Measurements from ENCODE around the gene ACD.

ACD gene

DNA sequence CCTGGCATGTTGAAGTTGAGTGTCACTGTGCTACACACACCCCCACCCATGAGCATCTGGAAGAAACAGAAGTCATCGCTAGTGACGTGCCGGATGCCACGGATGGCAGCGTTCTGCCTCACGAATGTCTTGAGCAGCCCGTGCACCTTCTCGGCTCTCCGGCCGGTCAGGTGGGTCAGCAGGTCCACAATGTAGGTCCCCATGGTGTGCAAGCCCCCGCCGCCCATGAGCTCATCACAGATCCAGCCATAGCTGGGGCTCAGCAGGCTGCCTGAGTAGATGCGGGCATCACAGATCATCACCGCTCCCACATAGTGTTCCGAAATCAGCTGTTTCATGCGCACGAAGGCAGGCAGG, 15.5 kb upstream of the ACD start:
- no peak for DNase-seq

DNA sequence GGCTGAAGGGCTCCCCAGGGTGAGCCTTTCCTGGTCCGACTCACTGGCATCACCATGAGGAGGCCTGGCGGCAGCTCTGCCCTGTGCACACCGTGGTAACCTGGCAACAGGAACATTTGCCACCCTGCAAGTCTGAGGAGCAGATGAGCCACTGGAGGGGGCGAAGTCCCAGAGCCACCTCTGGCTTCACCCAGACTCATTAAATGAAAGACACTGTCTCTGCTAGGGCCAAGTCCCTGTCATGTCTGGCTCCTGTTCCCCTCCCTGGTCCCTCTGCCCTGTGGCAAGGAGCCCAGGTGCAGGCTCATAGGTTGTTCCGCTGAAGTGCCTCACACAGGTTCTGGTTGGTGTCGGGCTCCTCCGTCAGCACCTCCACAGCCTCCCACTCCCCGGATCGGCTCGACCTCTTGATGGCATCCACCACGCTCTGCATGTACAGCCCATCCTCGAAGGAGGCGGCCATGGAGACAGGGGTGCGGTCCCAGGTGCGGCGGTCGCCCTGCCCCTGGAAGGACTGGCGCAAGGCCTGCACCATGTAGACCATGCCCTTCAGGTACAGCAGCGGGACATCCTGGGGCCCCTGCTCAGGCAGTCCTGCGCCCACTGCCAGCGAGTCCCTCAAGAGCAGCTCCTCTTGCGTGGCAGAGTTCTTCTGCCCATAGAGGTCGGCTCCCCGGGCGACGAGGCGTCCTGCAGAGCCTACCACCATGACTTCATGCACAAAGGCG, 15.0 kb upstream of the ACD start:
- DNase-seq = no peak

DNA sequence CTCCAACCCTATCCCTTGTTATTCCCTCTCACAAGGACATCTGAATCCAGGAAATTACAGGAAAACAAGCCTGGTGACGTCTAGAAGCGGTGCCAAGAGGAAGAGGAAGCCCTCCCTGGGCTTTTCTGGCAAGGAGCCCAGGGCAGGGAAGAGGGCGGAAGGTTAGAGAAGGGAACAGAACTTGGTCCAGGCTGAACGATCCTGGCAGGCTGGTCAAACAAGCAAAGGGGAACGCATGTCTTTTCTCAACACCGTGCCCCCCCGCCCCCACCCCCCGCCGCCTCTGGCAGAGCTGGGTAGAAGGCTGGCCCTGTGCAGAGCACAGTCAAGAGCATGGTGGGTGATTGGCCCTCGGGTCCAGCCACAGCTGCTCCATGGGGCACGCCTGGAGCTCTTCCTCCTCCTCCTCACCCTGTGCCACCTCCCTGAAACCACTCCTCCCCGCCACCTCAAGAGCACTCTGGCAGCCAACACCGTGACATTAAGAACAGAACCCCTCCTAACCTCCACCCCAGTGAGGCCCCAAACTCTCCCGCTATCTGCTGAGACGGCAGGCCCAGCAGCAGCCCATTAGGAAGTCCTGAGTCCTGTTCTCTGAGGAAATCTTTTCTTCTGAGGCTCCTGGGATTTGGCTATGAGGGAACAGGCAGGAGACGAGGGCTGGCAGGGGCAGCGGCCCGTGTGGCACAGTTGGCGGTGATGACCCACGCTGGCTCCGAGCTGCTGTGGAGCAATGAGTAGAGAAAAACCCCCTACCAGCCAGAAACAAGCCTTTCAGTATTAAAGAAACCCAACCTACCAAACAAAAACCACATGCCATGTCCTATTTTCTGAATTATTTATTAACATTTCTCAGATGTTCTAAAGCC, 13.9 kb upstream of the ACD start:
- DNase-seq = no peak

DNA sequence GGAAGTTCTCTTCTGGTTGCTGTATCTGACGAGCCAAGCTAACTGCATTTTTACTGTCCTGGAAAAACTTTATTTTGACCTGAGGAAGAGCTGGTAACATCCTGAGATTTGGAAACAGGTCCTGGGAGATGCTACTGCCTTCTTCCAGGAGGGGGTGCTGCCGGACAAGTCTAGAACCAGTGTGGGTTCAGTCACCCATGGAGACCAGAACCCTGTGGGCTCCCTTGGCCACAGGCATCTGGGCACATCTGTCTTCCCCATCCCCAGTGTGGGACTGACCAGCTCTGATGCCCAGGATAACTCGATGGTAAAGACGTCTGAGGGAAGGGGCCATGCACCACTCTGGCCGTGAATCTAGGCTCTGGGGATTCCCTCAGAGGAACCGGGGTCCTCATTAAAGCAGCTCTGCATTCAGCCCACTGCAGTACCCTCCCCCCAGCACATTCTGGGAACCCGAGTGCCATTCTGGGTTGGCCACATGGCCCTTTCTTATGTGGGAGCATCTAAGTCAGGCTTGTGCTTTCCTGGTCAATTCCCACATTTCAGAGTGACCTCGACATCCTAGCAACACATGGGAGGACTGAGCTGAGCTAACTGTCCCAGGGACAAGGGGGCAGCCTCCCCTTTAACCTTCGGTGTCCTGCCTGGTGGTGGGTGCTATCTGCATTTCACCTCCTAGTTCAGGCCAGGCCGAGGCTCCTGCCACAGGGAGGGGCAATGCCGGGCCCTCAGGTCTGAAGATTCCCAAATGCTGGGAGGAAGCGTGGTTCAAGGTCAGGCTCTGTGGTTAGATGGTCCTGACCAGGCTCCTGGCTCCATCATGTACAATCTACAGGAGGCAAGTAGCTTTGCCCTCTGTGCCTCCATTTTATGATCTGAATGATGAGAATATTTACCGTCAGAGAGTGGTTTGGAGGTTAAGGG, 12.9 kb upstream of the ACD start:
- DNase-seq = no peak

DNA sequence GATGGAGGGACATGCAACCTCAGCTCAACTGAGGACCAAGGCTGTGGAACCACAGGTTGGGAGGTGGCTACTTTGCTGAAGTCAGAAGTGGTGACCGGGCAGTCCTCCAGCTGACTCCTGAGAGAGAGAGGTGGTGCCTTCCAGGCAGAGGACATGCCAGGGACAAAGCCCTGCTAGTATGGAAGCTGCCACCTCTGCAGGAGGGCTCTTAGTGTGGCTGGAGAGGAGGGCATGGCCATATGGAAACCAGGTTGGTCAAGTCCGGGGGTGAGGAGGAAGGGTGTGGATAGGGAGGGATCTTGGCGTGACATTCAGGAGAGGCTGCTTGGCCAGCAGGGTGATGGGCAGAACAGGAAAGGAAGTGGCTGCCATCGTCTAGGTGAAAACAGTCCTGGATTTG, 12.2 kb upstream of the ACD start:
- no peak for DNase-seq

DNA sequence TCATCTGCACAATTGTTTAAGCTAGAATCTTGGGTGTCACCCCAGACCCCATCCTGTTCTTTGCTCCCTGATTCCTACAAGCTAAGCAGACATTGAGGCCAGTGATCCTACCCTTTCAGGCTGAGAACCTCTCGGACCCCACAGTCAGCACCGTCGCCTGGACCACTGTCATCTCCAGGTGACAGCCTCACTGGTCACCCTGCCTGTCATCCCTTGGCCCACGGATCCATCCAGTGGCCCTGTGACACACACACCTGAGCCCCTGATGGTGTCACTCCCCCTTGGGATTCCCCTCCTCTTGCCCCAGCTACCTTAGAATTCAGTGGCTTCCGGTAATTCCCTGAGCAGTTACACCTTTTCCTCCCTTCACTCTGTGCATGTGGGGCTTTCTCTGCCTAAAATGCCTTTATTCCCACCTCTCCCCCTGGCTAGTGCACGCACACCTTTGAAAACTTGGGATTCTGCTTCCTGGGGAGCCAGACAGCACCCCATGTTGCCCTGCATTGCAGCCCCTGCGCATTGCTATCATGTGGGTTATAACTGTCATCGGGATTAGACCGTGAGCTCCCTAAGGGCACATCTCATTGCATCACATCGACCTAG, 9.5 kb upstream of the ACD start:
- no peak for DNase-seq

DNA sequence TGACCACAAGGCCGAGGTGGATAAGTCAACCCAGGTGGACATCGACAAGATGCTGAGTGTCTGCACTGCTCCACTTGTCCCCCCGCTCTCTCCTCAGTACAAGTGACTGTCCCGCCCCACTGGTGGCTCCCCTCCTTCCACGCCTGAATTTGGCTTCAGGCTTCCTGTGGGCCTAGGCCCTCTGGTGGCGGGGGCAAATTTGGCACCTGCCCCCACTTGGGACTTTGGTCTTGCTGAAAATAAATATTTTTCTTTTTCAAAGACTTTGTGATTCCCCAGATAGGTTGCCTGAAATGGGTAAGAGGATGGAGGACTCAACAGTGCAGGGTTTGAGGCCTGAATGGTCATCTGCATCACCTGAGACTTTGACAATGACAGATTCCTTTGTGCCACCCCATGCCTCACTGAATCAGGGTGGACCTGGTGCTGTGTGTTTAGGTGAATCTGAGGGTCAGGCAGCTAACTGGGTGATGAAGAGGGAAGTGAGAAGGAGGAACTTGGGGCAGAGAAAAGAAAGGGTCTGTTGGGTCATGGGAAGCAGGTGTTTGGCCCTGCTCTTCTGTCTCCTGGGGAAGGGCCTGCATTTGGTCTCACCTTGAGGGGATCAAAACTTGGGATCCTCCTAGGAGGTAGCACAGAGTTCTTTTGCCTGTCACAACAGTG, 8.6 kb upstream of the ACD start:
- DNase-seq = no peak

DNA sequence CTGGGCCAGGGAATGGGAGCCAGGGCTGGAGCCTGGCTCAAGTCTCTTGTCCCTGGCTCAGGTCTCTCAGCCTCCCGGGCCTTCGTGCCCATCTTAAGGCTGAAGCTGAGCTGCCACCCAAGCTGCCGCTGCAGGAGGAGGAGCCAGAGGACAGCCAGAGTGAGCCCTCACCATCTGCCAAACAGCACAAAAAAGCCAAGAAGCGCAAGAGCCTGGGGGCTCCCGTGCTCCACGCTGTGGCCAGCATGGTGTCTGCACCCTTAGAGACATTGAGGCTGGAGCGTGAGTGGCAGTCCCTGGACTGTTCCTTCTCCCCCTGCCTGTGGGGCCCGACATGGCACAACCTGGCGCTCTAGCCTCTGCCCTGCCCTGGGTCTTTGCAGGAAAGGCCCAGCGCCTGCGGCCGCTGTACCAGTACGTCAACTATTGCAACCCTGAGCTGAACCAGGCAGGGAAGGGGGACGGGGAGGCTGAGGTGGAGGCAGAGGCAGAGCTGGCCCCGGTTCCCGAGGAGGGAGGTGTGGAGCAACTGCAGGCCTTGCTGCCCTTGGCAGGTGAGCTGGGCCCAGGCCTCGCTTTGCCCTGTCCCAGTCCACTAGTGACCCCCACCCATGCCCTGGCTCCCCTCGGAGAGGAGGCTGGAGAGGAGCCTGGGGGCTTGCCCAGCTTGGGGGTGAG, 7.9 kb upstream of the ACD start:
- no peak for DNase-seq

DNA sequence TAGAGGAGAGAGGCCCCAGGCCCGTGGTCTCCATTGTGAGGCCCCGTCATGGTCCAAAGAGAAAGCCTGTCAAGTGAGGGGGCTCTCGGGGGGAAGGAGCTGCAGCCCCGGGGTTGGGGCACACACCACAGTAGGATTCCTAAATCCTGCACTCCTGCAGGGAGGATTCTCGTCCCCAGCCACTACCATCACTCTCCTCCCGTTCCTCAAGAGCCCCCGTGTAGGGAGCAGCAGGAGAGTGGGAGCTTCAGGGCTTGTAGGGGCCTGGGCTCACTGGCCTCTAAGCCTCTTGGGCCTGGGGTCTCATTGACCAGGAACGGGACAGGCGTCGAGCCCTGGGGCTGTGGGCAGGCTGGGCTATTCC, 7.4 kb upstream of the ACD start:
- DNase-seq = no peak

DNA sequence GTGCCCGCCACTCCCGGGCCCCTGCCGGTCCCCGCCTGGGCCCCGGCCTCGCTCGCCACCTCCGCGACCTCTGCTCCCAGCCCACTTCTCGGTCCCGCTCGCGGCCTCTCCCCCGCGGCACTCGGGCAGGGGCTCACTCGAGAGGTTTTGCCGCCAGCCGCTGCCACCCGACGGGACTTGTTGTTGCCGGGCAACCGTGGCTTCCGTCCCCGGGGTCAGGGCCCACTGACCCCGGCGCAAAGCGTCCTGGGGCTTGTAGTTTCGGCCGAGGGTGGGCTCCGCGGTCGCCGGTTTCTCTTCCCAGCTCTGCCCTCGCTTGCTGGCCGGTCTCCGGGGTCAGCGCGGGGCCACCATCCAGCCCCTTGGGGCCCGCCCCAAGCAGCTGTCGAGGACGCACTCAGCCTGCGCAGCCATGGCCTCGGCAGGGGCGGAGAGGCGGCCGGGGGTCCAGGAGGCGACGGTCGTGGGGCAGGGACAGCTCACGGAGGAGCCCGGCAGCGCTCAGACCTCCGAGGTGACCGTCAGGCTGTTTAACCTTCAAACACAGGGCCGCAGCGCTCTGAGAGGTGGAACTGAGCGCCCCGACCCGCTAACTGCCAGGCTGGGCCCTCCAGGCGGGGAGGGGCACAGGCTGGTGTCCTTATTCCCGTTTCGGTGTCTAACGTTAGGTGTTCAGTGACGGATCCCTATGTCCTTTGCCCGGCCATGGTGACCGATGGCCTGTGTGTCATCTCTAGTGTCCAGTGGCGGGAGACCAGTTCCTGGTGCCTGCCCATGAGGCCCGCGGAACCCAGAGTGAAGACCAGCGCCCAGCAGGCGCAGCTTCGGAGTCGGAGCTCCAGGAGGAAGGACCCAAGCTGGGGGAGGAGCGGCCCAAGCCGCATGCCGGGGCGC, 6.7 kb upstream of the ACD start, which contains the start of the genes C16orf86 and ENKD1:
Gene C16orf86, plus strand, starts transcription at position 256 of the 894 bp plus-strand sequence. Its CDS starts 157 bp downstream, at position 413.
Gene ENKD1, minus strand, starts transcription at position 192 of the 894 bp plus-strand sequence. CDS start 308 bp downstream, outside the sequence.
- DNase-seq = no peak

DNA sequence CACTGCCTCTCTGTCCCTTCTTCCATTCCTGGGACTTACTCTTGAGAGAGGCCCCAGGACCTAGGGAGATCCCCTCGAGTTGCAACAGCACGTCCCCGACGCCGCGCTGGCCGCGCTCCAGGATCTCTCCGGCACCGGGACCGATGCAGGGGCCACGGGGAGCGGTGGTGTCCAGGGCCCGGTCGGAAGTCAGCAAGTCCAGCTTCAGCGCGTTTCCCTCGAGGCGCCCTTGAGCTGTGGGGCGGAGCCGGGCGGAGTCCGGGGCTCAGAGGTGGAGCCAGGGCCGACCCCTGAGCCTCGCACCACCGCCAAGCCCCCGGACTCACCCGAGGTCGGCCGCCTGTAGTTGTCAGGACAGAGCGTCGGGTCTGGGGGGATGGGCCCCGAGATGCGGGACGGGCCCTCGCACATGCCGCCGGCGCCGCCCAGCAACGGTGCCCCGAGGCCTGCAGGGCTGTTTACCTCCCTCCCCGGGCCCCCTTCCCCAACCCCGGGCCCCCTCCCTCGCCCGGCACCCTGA, 6.0 kb upstream of the ACD start:
- no peak for DNase-seq

DNA sequence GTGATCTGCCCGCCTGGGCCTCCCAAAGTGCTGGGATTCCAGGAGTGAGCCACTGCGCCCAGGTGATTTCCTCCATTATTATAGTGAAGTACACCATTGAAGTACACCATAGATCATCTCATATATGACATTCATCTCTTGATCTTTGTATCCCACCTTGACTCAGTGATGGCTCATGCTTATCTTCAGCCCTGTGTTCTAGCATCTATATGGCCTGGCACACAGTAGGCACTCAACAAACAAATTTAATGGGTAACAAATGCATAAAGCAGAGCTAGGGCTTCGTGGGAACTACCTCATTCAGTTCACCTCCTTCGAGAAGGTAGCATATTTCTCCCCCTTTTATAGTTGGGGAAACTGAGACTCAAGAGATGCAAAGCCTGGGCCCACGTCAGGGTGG, 5.5 kb upstream of the ACD start:
- no peak for DNase-seq

DNA sequence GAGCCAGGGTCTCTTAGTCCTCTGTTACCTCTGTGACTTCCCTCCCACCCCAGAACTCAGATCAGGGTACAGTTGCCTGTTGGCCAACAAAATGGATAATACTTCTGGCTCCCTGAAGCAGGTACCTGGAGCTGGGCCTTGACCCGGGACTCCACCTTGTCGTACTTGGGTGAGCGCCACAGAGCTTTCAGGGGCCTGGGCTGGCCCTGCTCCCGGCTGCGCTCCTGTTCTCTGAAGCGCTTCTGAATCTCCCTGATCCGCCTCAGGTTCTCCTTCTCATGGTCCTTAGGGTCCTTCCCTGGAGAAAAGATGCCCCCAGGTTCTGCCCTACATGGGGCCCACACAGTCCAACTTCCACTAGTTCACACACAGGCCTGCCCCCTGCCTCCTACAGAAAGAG, 4.8 kb upstream of the ACD start:
- DNase-seq = no peak

DNA sequence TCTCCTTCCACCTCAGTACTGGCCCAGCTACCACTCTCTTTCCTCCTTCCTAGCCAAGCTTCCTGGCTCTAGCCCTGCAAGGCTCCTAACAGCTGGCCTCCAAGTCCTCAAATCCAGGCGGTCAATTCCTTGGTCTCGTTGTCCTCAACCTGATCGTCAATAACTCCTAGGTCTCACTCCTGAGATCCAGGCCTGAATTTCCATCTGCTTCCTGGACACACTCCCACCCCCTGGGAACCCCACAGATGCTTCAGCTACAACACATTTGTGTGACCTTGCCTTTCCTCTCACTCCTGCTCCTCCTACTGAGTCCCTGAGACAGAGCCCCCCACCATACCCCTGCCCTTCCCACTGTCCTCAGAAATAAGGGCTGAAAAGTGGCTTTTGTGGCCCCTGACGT, 4.2 kb upstream of the ACD start:
- DNase-seq = no peak

DNA sequence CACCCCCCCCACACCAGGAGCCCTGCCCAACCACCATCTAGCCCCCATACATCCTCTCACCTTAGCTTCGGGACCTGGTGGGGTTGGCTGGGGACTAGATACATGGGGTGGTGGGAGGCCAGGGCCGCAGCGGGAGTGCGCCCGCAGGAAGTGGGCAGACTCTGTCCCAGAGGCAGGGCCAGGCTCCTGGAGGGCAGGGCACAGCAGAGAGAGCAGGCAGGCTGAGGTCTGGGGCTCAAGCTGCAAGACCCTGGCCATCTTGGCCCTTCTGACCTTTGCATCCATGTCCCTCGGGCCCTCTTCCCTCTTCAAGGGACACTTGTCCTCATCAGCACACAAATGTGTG, 3.8 kb upstream of the ACD start:
- DNase-seq = no peak

DNA sequence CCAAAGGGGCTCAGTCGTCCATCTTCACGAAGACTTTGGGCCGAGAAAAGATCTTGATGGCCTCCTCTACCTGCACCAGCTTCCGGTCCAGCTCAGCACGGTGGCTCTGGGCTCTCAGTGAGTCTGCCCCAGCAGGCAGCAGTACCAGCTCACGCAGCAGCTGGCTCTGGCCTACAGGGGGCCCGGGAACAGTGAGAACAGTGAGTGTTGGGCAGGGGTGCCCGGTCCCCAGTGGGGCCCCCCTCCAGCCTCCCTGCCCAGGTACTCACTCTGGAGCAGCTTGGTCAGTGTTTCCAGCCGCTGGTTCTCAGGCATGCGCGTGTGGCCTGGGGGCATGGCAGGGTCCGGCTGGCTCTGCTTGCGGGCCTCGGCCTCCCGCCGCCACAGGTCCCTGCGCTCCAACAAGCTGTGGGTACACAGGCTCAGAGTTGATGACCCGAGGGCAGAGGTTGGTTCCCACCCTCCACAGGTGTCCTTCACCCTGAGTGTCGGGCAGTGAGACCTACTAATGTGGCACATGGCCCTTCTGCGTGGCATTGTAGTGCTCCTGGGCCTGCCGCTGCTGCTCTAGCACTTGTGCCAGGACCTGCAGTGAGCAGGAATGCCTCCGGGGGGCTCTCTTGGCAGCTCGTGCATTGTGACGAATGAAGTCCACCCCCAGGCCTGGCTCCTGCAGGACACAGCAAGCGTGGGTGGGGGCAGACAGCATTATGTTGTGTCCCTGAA, 3.3 kb upstream of the ACD start:
- DNase-seq = no peak

DNA sequence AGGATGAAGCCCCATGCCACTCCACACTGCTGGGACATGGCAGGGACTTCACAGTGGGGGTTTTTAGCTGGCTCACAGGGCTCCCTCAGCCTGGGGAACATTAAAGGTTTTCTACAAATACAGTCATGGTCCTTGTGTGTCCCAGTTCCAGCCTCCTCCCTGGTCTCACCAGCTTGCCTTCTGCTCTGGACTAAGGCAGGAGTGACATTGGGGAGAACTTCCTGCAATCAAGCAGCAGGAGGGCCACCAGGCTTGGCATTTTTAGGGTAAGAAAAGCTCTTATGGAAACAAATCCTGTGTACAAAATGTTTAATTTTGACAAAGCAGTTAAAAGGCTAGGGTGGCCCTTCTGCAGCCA, 2.6 kb upstream of the ACD start:
- DNase-seq = no peak

DNA sequence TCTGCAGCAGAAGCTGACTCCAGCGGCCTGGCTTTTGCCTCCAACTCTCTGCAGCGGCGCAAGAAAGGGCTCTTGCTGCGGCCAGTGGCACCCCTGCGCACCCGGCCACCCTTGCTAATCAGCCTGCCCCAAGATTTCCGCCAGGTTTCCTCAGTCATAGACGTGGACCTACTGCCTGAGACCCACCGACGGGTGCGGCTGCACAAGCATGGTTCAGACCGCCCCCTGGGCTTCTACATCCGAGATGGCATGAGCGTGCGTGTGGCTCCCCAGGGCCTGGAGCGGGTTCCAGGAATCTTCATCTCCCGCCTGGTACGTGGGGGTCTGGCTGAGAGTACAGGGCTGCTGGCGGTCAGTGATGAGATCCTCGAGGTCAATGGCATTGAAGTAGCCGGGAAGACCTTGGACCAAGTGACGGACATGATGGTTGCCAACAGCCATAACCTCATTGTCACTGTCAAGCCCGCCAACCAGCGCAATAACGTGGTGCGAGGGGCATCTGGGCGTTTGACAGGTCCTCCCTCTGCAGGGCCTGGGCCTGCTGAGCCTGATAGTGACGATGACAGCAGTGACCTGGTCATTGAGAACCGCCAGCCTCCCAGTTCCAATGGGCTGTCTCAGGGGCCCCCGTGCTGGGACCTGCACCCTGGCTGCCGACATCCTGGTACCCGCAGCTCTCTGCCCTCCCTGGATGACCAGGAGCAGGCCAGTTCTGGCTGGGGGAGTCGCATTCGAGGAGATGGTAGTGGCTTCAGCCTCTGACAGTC, 2.0 kb upstream of the ACD start:
- no peak for DNase-seq
